ENCODE measurements around the gene S1PR4. TPM values are rescaled to one million over a fixed set of nuclear protein-coding genes. Genes with fewer than 3 reads are reported as not detected.
A peak's percentile ranks its signal among the peaks of the same experiment; 100 is the strongest.

S1PR4 gene
- total and polyA plus RNA-seq, 2 experiments from 2014 or later = 0.24 TPM; not detected in 1

- TF ChIP-seq POLR2AphosphoS5 (IDR thresholded peaks at IDR 0.05; ENCODE audit: low read depth) = no peak
- no peak for TF ChIP-seq REST (IDR thresholded peaks at IDR 0.05; ENCODE audit: unreplicated experiment)
- no peak for TF ChIP-seq EZH2phosphoT487 (IDR thresholded peaks at IDR 0.05; ENCODE audit: unreplicated experiment)
- no peak for TF ChIP-seq CREB1 (CRISPR knock-in tag; IDR thresholded peaks at IDR 0.05; ENCODE audit: low read depth)
- TF ChIP-seq EZH2 (IDR thresholded peaks at IDR 0.05; ENCODE audit: low read depth, unreplicated experiment) = no peak
- TF ChIP-seq STAT1 (IDR thresholded peaks at IDR 0.05; ENCODE audit: unreplicated experiment) = no peak
These were observed 27.8 kb downstream of the S1PR4 start (continued) for GRCh38 chr19:3206216-3206953.

DNA sequence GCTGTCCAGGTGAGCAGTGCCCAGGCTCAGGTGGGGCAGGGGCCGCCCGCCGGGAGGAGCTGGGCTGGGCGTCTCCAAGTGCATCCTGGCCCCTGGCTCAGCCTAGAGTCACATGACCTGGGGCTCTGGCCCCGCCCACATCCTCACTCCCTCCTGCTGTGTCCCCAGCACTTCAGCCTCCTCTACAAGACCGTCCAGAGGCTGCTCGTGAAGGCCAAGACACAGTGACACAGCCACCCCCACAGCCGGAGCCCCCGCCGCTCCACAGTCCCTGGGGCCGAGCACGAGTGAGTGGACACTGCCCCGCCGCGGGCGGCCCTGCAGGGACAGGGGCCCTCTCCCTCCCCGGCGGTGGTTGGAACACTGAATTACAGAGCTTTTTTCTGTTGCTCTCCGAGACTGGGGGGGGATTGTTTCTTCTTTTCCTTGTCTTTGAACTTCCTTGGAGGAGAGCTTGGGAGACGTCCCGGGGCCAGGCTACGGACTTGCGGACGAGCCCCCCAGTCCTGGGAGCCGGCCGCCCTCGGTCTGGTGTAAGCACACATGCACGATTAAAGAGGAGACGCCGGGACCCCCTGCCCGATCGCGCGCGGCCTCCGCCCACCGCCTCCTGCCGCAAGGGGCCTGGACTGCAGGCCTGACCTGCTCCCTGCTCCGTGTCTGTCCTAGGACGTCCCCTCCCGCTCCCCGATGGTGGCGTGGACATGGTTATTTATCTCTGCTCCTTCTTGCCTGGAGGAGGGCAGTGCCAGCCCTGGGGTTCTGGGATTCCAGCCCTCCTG is 29.1 kb downstream of the S1PR4 start:
- Histone ChIP-seq H4K20me1 (replicated peaks; ENCODE audit: insufficient read depth) (peaks cover 6% of the 10 kb centered on the region; the same call in 1 of the 2 replicates), H3K27me3 (ENCODE audit: insufficient read depth) (no peaks in the 10 kb centered on the region), H2AFZ (no peak overlapping the region), H3F3A (replicated peaks; ENCODE audit: low read depth) (no peaks in the 10 kb centered on the region), H3K4me1 (ENCODE audit: insufficient read depth) (peaks cover 4% of the 10 kb centered on the region; the same call in 1 of the 2 replicates), H3K4me3 (no peak overlapping the region), H3K79me2 (replicated peaks; ENCODE audit: insufficient read depth) (no peaks in the 10 kb centered on the region), H3K4me2 (no peak overlapping the region), H3K36me3 (ENCODE audit: insufficient read depth) (peaks cover 12% of the 10 kb centered on the region), H3K27ac (ENCODE audit: low read depth) (no peak overlapping the region), H3K9me2 (ENCODE audit: insufficient read depth) (no peaks in the 10 kb centered on the region)
- H3K27ac Mint-ChIP-seq = no peak overlapping the region; the same call in 1 of the 2 replicates
- no peak for DNase-seq (ENCODE audit: low spot score)
- ATAC-seq = peak; percentile 22
- H3K27me3 Mint-ChIP-seq (ENCODE audit: insufficient read depth, low read depth, poor library complexity) = peaks cover 10% of the 10 kb centered on the region
- H3K9me3 Mint-ChIP-seq = no peaks in the 10 kb centered on the region
- peaks cover 25% of the 10 kb centered on the region for H3K36me3 Mint-ChIP-seq (ENCODE audit: low read depth)
- no peak overlapping the region for H3K4me3 Mint-ChIP-seq
- H3K4me1 Mint-ChIP-seq = peaks cover 8% of the 10 kb centered on the region
- no peak for TF ChIP-seq CREB1 (CRISPR knock-in tag; IDR thresholded peaks at IDR 0.05; ENCODE audit: low read depth)
- no peak for TF ChIP-seq EZH2phosphoT487 (IDR thresholded peaks at IDR 0.05; ENCODE audit: unreplicated experiment)
- TF ChIP-seq STAT1 (IDR thresholded peaks at IDR 0.05; ENCODE audit: unreplicated experiment) = no peak
- no peak for TF ChIP-seq ZNF114 (CRISPR knock-in tag; IDR thresholded peaks at IDR 0.05)
- TF ChIP-seq POLR2AphosphoS5 (IDR thresholded peaks at IDR 0.05; ENCODE audit: low read depth) = no peak
- TF ChIP-seq REST (IDR thresholded peaks at IDR 0.05; ENCODE audit: unreplicated experiment) = no peak
- TF ChIP-seq, protein P1, sequence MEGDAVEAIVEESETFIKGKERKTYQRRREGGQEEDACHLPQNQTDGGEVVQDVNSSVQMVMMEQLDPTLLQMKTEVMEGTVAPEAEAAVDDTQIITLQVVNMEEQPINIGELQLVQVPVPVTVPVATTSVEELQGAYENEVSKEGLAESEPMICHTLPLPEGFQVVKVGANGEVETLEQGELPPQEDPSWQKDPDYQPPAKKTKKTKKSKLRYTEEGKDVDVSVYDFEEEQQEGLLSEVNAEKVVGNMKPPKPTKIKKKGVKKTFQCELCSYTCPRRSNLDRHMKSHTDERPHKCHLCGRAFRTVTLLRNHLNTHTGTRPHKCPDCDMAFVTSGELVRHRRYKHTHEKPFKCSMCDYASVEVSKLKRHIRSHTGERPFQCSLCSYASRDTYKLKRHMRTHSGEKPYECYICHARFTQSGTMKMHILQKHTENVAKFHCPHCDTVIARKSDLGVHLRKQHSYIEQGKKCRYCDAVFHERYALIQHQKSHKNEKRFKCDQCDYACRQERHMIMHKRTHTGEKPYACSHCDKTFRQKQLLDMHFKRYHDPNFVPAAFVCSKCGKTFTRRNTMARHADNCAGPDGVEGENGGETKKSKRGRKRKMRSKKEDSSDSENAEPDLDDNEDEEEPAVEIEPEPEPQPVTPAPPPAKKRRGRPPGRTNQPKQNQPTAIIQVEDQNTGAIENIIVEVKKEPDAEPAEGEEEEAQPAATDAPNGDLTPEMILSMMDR (conservative IDR thresholded peaks at IDR 0.05; ENCODE audit: low read depth in 2 of 2) = no peak
- no peak for TF ChIP-seq ETS1 (IDR thresholded peaks at IDR 0.05)
- TF ChIP-seq NANOG (IDR thresholded peaks at IDR 0.05; ENCODE audit: borderline replicate concordance) = no peak
- no peak for TF ChIP-seq EZH2 (IDR thresholded peaks at IDR 0.05; ENCODE audit: low read depth, unreplicated experiment)
- no peak for TF ChIP-seq ZNF331 (CRISPR knock-in tag; IDR thresholded peaks at IDR 0.05; ENCODE audit: low read depth)
- no peak for TF ChIP-seq JUNB (IDR thresholded peaks at IDR 0.05; ENCODE audit: unreplicated experiment)

Data from GM23338 (cell line).